ENCODE measurements around the gene STK35.

The STK35 gene

DNA sequence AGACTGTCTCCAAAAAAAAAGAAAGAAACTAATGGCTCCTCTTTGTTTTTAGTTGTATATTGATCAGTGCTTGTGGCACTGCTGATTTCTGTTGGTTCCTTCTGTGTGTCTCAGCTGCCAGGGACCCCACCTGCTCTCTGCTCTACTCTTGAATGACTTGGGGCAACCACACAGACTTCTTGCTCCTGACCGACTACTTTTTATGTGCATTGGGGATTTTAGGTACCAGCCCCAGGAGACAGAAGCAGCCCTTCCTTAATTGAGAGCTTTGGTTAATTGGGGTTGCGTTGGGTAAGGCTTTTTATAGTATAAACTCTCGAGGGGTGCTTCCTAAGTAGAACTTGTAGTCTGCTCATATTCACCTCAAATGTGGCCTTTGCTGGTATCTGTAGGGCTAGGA, 6.9 kb downstream of the STK35 start:
- no peak for DNase-seq

DNA sequence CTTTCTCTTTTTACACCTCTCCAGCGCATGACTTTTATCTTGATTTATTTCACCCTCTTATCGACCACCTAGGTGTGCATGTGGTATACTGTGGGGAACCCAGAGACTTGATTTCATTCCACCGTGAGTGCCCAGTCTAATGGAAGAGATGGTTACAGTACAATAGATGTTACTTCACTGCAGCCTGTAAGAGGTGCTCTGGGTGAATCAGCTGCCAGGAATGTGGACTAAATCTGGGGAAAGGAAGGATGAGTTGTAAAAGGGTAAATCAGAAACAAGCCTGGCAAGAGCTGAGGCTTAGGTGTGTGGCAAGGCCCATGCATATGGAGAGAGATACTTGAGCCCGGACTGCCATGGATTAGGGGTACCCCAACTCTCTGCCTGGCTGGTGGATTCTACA, 7.4 kb downstream of the STK35 start:
- DNase-seq = peak in 1 of 2 experiments; percentile 76

DNA sequence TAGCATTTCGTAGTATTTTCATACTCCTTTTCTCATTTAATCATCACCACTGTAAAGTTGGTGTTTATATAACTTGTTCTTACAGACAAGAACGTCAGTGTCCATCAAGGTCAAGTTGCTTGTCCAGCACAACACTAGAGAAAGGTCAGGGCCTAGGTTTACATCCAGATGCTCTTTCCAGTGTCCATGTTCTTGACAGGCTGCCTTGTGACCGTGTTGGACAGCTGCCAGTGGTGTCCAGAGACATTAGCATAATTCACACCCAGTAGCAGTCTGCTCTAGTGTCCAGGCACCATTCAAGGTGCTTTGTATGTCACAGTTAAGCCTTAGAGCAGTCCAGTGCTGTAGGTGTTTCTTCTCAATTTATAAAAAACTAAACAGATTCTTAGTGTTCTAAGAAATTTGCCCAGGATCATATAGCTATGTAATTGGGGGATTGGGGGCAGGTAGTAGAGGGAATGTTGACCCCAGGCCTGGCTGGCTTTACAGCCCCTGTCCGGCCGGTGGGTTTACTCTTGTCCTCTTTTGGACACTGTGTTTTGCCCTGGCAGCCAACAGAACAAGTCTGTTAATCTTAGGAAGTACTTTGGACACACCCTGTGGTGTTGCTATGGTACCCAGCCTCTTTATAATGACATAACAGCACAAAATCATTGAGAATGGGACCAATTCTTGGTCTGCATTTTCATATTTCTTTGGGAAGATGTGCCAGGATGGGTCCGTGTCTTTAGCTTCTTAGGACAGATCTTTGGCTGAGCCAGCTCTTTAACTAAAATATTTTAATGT, 8.0 kb downstream of the STK35 start:
- peak in 1 of 2 experiments; percentile 14 for DNase-seq

DNA sequence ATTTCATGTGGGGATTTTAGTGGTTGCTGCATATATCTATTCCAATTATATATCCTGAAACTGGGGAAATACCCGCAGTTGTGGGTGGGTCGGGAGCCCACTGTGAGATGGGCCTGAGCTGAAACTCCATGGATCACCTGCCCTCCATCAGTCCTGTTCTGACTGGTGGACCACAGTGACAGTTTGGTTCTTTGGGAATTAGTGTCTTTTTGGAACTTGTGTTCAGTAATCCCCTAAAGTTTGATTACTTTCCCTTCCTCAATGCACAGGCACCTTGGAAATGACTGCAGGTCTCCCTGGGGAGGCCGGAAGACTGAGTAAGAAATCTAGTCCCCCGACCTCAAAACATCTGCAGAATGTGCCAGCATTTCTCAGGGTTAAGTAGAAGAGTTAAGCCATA, 11.3 kb downstream of the STK35 start:
- DNase-seq = no peak

DNA sequence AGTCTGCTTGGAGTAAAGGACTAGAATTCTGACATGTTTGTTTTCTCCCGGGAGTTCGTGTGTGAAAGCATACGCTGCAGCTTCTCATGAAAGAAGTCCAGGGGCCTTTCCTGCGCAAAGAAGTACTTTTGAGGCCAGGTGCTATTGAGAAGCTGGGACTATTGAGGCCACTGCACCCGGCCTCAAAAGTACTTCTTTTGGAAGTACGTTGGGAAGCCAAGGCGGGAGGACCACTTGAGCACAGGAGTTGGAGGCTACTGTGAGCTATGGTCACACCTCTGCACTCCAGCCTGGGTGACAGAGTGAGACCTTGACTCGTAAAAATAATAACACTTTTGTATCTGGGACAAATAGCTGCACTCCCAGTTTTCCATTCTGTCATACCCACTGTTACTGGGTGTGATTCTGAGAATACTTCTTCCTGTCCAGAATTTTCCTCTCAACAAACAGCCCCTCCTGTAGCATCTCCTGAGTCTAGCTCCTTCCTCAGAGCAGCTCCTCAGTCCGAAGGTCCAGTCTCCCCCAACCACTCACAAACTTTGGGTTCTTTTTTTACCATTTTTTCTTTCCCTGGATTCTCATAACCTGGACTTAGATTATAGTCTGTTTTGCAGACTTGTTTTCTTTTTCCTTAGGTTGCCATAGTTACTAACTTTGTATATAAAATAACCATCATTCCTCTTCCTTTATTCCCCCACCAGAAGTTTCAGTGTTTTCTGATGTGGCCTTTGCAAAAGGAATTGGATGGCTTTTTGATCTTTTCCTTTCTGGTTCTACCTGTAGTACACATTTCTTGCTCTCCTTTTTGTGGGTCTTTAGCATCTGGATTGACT, 12.7 kb downstream of the STK35 start:
- DNase-seq = peak in 1 of 2 experiments; percentile 7

DNA sequence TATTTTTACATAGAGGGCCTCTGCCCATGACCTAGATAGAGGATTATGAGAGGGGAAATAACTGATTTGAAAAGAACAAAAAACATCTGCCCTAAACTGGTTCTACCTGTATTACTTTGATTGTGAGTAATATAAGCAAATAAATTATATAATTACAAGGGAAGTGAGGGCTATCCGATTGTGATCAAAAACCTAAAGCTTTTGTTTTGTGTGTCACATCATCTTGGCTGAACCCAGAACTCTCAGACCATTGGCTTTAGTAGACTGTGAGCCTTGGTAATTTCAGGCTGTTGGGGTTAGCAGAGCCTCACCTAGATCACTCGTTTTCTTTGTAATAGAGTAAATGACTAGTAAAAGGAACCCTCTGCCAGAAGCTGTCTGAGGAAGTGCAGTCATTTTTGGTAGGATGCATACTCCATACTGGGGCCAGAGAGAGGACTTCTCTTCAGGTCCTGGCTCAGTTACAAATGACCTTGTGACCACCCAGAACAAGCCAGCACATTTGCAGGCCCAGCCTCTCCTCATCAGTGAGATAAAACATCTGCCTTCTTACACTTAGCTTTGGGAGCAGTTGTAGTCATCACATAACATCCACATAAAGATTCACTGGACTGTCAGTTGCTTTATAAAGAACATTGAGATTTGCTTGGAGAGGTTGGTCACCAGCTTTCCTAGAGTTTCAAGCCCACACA, 13.5 kb downstream of the STK35 start:
- no peak for DNase-seq

DNA sequence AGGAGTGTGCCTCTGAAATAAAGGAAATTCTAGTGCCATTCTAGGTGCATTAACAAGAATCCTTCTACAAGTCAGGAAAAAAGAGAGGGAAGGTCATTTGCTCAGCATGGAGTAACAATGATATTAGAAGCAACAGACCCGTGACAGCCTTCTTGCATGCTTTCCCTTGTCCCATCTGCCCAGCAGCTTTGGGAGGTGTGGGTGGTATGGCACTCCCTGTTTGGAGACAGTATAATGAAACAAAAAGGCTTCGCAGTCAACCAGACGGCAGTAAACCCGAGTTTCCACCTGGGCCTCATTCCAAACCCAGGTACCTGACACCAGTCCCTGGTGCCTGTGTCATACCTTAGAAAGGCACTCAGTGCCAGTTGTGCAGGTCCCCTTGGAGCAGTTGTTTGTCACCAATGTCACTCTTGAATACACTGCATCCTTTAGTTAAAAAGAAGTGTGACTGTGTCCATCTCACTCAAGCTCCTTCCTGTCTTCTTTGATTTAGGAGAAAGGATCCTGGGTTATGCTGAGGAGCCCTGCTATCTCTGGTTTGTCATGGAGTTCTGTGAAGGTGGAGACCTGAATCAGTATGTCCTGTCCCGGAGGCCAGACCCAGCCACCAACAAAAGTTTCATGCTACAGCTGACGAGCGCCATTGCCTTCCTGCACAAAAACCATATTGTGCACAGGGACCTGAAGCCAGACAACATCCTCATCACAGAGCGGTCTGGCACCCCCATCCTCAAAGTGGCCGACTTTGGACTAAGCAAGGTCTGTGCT, 14.7 kb downstream of the STK35 start:
- no peak for DNase-seq

DNA sequence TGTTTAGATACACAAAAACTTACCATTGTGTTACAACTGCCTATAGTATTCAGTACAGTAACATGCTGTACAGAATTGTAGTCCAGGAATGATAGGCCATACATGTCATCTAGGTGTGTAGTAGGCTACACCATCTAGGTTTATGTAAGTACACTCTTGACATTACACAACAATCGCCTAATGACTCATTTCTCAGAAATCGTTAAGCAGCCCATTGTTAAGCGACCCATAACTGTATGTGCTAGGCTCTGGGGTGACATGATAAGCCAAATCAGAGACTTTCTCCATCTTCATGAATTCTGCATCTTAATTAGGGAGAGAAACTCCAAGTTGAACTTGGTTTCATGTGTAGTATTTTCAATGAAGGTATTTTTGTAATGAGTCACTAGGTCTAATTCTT, 17.2 kb downstream of the STK35 start:
- no peak for DNase-seq

DNA sequence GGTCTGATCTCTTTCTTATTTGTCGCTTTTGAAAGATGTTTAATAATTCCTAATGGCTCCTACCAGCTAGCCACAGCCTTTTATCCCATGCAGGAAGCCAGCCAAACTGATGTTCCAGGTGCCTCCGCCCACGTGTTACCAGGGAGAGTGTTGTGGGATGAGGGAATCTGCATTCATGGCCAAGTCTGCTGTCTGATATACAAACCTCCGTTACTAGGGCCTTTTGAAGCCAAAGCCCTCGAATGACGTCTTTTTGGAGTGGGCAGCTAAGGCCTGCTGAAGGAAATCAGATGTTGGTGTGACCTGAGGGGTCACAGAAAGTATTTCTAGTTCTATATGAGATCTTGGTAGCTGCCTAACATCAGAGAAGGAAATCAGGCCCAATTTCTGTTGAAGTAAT, 21.3 kb downstream of the STK35 start:
- no peak for DNase-seq

DNA sequence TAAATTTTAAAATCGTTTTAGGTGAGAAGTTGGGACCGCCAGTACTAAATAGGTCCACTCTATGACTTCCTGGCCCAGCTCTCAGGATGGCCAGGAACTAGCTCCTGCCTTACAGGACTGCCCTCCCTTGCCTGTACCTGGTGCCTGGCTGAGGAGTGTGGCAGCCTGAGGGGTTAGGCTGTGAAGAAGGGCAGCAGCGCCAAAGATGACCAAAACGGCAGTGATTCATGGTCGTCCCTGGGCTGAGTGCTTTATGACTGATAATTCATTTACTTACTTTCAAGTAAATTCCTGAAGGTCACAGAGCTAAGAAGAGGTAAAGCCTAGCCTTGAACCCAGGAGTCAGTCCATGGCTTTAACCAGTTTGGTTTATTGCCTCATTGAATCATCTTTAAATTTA, 22.1 kb downstream of the STK35 start:
- DNase-seq = no peak

DNA sequence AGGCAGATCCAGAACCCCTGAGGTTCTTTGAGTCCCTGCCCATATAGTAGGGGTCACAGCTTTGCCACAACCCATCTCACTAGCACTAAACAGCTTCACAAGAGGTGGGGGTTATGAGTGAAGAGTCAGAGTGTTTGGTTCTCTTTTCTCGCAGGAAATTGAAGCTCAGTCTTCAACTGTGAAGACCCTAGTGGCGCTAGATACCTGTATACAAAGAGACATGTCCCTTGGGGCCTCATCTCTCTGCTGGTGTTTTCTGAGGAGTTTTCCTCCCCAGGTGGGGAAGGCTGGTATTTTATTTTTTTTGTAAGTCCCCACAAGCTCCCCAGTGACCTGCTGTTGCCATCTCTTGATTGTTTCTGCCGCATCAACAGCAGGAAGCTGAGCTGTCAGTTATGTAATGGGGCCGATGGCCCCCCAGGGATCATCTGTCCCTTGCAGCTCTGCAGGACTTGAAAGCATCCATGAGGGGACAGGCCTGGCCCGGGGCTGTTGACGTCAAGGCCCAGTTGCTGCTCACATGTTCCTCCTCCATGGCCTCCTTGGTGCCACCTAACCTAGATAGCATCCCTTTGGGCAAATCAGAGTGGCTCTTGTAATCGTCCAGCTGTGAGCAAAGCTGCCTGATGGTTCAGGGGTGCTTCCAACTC, 23.1 kb downstream of the STK35 start:
- no peak for DNase-seq

DNA sequence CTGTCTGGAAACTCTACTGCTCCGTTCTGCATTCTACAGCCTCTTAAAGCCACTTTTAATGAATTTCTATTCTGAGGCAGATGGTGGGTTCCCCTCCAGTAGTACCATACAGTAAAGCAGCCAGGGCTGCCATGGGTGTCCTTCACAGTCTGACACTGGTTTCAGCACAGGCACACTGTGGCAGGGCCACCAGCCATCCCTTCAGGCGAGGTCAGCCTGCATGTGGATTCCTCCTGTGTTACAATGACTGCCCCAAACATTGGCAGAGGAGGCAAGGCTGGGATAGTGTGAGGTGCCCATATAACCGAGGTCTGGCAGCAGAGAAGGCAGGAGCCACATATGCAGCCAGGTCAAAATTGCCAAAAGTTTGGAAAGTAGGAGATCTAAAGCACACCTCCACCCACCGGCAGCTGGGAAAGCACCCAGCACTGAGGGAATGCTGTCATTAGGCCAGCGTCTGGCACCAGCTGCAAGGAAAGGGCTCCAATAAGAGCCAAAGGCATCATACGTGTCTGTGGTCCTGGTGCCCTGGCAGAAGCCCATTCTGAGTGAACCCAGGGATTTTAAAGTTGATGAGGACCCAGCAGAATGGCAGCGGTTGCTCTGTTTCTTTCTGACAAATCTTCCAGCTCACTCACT, 24.0 kb downstream of the STK35 start:
- DNase-seq = no peak

DNA sequence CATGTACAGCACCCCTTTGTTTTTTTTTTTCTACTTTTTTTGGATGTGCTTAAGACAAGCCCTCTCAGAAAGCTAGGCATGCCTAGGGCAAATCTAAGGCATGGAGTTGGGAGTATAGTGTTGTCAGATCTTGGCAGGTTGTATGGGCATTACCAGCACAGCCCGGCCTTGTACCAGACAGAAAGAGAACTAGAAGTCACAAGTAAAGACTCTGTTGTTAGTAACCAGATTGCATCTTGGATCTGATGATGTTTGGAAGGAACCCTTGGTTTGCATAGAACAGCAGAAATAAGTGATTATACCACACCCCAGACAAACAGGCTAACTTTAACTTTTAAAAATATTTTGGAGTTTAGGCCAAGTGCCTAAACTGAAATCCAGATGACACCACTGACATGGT, 25.6 kb downstream of the STK35 start:
- DNase-seq = no peak

DNA sequence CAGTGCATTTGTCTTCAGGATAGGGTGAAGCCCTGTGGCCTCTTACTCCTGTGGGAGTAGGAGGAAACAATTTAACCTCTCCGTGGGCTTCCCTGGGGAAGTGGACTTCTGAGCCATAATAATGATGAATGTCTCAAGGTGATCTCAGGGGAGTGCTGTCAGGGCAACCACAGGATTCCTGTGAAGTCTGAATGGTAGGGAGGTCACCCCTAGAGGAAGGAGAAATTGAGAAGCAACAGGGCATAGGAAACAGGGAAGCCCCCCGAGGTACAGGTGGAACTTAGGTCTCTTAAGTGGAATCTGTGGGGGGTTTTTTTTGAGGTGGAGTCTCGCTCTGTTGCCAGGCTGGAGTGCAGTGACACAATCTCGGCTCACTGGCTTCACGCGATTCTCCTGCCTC, 26.9 kb downstream of the STK35 start:
- no peak for DNase-seq

DNA sequence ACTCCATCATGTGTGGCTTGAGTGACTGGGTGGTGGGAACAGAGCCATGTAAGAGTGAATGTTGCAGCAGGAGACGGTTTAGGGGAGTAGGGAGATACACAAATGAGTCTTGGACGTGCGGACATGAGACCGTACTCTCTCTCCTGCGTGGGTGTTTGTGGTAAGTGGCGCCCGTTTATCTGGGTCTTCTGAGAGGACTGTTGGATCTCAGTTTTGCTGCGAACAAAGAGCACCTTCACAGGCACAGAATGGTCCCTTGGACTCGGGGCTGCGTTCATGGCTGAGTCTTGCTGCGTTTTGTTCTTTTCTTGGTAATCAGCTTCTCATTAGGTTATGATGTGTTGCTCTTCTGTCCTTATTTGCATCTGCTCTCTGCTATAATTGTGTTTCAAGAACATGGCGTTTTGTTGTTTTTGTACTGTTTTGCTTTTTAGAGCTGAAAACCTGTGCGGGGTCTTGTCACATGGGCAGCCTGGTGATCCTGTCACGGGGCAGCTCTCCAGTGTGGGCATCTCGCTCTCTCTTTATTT, 28.5 kb downstream of the STK35 start:
- DNase-seq = no peak

DNA sequence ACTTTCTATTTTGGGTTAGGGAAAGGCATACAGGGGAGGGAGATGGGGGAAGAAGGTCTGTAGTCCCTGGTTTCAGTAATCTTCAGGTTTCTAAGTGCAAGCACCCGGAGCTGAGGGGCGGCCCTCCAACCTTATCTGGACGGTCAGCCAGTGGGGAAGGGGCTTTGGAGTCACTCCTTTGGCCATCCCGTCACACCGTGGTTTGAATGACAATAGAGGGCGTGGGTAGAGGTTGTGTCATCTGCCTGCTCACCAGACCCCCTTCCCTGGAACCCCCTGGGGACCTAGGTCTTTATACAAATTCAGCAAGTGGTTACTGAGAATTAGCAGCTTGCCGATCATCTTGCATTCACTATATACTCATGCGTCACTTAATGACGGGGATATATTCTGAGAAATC, 29.1 kb downstream of the STK35 start:
- DNase-seq = no peak

DNA sequence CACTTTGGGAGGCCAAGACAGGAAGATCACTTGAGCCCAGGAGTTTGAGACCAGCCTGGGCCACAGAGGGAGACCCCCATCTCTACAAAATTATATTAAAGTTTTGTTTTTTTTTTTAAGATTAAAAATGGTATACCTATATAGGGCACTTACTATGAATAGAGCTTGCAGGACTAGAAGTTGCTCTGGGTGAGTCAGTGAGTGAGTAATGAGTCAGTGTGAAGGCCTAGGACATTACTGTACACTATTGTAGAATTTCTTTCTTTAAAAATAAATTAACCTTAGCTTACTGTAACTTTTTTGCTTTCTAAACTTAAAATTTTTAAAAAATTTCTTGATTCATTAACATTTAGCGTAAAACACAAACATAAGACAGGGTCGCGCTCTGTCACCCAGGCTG, 29.7 kb downstream of the STK35 start:
- peak; percentile 22 to 36 for DNase-seq

DNA sequence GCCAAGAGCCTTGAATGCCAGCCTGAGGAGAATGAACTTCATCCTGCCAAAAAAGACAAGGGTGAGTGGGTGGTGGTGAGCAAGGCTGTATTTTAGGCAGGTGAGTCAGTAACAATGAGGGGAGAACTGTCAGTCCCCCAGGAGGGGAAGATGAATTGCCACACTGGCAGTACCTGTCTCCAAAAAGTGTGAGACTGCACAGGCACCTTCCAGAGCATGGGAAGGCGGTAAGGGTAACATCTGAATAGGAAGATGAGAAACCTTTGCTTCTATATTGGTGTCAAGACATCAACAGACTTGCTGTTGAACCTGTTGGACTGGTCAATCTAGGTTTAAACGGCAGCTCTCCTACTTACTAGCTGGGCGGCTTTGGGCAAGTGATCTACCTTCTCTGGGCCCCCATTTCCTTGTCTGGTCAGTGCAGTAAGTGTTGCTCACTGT, 30.9 kb downstream of the STK35 start:
- DNase-seq = no peak

DNA sequence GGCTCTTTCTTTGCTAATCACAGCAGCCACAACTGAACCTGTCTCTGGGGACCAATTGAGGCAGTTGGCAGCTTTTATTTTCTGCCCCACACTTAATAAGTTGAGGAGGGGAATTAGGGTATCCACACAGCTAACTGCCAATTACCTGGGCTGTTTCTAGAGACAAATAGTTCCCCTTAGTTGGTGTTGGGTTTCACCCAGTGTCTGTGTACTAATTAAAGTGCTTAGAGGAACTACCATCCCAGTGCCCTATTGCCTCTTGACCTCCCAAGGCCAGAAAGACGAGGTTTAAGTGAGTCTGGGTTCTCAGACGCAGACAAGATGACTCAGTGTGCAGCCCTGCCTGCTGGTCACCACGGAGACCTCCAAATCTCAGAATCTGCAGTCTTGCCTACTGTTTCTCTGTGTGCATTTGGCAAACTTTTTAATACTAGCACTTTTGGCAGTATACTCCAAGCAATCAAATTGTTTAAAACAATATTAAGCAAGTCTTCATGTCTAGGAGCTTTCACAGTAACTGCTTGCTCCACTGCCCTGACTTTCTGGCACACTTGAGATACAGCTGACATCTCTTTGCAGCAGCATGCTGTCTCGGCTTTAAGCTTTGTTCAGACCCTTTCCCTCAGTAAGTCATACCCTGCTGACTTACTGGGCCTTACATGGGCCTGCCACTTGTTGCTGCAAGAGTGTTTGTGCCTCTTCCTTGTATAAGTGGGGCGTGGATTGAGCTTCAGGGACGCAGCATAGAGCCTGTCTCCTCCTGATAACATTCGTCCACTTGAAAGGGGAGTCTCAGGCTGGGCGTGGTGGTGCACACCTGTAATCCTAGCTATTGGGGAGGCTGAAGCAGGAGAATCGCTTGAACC, 31.9 kb downstream of the STK35 start:
- peak in 1 of 2 experiments; percentile 10 for DNase-seq

DNA sequence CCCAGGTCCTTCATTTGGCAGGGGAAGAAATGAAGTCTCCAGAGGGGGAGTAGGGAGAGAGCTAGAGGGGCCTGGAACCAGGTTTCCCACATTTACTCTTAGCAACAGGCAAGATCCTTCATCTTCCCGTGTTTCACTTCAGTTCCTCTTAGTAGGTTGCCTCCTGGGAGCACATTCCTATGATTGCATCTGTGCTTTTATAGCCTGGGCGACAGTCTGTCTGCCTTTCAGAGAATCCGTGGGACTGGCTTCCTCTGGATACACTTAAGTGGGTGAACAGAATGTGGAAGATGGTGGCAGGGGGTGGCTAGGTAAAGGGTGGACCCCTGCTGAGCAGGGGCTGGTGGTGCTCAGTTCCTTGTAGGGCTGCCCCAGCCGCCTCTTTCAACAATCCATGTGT, 33.4 kb downstream of the STK35 start:
- DNase-seq = no peak

DNA sequence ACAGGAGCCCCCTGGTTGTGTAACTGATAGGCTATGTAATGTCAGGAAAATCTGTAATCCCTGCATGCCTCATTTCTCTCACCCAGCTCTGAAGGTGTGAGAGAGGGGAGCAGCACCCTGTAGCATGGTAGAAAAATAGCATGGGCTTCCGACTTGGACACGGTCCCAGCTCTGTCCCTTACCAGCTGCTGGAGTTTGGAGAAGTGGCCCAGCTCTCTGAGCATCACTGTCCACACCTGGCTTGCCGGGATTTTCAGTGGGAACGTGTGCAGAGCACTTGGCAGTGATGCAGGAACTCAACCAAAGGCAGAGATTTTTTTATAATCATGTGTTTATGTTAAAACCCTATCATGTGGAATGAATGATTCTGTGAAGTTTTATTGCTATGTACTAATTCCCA, 34.6 kb downstream of the STK35 start:
- no peak for DNase-seq
